Panc1 (cell line): ENCODE results near the gene ASCL1. TPM values are rescaled to one million over a fixed set of nuclear protein-coding genes. Genes with fewer than 3 reads are reported as not detected.

Experiments used
- ATAC-seq: fragments of 200-7000 bp; cut with Tn5 transposase; 2 replicates; pipeline ENCODE4 v1.9.1; 2020; ENCODE audit warnings: mild to moderate bottlenecking, moderate library complexity
- BruUV-seq: library from RNA; stranded (reverse); fragments of 400-500 nt; replicated peaks from 2 replicates; lab custom pipeline; 2021; lab: Mats Ljungman, UMichigan
- CTCF ChIA-PET: fragments of 300-600 bp; sonication (Branson Sonifier 250); formaldehyde crosslinking; loops from one replicate; lab custom pipeline; 2022; ENCODE audit warnings: antibody characterized with exemption; lab: Charles Lee
- POLR2A ChIA-PET: fragments of 300-600 bp; sonication (Branson Sonifier 250); formaldehyde crosslinking; loops from one replicate; lab custom pipeline; 2022; ENCODE audit warnings: antibody characterized with exemption; lab: Charles Lee
- DNase-seq: peaks from one replicate; pipeline ENCODE4 v3.0.0-alpha.2; 2010; ENCODE audit warnings: low read depth, low spot score
- H3K27ac ChIP-seq: 2 replicates; pipeline ENCODE4 v1.5.1; 2011; ENCODE audit warnings: mild to moderate bottlenecking, low read length, inconsistent platforms
- H3K27me3 ChIP-seq: fragments of 200-500 bp; sonication (Bioruptor generic); 2 replicates; pipeline ENCODE4 v1.6.0; 2014; ENCODE audit warnings: low read length, inconsistent platforms; ENCODE audit not compliant: control insufficient read depth, insufficient read depth
- H3K36me3 ChIP-seq: fragments of 200-500 bp; sonication (Bioruptor generic); 2 replicates; pipeline ENCODE4 v1.5.1; 2014; ENCODE audit warnings: inconsistent platforms, mild to moderate bottlenecking, low read length, moderate library complexity; ENCODE audit not compliant: control insufficient read depth, insufficient read depth
- H3K4me1 ChIP-seq: 2 replicates; pipeline ENCODE4 v1.5.1; 2011; ENCODE audit warnings: inconsistent platforms, mild to moderate bottlenecking, low read length, moderate library complexity; ENCODE audit not compliant: control insufficient read depth, insufficient read depth
- H3K4me3 ChIP-seq, 2 experiments: 2 replicates each; pipeline ENCODE4 v1.5.1; 2011 to 2012; ENCODE audit warnings: low read depth in 2 of 2, low read length in 2 of 2, mild to moderate bottlenecking in 2 of 2, inconsistent platforms in 1 of 2, moderate library complexity in 1 of 2
- H3K9me3 ChIP-seq: fragments of 200-500 bp; sonication (Bioruptor generic); 2 replicates; pipeline ENCODE4 v1.5.1; 2014; ENCODE audit warnings: low read depth, mild to moderate bottlenecking, inconsistent platforms, low read length, moderate library complexity; ENCODE audit not compliant: control insufficient read depth, insufficient read depth
- POLR2AphosphoS5 ChIP-seq: IDR thresholded peaks from 2 replicates; pipeline ENCODE4 v1.6.1; 2012; ENCODE audit warnings: mild to moderate bottlenecking, low read depth, low read length, moderate library complexity
- REST ChIP-seq, 2 experiments: IDR thresholded peaks; 2 replicates each; pipeline ENCODE4 v1.6.1; 2011 to 2012; ENCODE audit warnings: low read depth in 2 of 2, control low read depth in 1 of 2, low read length in 1 of 2, mild to moderate bottlenecking in 1 of 2, moderate library complexity in 1 of 2; ENCODE audit not compliant: insufficient read depth in 1 of 2
- SIN3A ChIP-seq: IDR thresholded peaks from 2 replicates; pipeline ENCODE4 v1.6.1; 2012; ENCODE audit warnings: low read depth, mild to moderate bottlenecking, low read length, moderate library complexity, borderline replicate concordance; ENCODE audit not compliant: insufficient read depth
- TCF7L2 ChIP-seq: IDR thresholded peaks from 2 replicates; pipeline ENCODE4 v1.6.1; 2011; ENCODE audit warnings: mild to moderate bottlenecking, low read depth, low read length, inconsistent platforms
- in situ Hi-C: cut with HindIII; loops from 2 replicates; pipeline ENCODE4 v1.10.0; 2016; ENCODE audit warnings: low sequenced_read_pairs, low pct_unique_long_range_greater_than_20kb
- intact Hi-C: fragments of 100-400 bp; cut with micrococcal nuclease; formaldehyde crosslinking; loops from one replicate; pipeline ENCODE4 v1.10.0; 2022; ENCODE audit not compliant: unreplicated experiment
- total RNA-seq: library from RNA; stranded (reverse); gene quantifications from one replicate; pipeline ENCODE4 v1.2.1, GENCODE V29; 2021; ENCODE audit not compliant: unreplicated experiment
- TF ChIP-seq, protein P1 (sequence below): fragments of 450-650 bp; IDR thresholded peaks from 2 replicates; pipeline ENCODE4 v1.5.1; 2017; ENCODE audit warnings: mild to moderate bottlenecking

Gene ASCL1
- total RNA-seq, 1 experiment from 2014 or later: not detected

DNA sequence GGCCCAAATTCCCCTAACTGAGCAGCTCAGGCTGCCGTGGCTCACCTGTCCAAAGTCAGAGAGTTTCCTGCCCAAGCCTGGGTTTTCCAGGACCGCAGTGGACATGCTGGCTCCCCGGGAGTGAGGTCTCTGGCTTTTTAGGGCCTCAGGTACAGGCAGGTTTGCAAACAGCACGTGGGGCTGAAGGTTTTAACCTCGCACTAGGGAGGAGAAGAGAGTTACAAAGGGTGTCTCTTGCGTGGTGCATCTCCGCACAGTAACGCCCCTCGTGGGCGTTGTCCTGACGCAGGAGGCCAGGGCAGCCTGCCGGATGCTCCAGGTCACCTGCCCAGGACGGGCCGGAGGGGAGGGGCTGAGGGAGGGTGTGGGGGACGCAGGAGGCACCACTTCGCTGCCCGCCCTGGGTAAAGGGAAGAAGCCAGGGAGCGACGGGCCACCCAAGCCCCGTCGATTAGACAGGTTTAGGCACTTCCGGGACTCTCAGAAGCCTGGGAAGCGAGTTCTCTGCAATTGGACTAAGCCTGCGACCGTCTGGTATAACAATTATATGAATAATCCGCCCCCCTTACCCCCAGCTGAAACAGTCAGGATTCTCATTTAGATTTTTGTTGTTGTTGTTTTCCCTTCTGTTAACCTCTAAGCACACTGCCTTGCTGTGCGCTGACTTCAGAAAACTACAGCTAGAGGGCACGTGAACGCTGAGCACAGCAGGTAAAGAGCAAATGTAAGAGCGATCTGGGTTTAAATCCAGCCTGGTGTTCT is 40.3 kb upstream of the ASCL1 start, which contains the start of gene PAH:
Gene PAH (minus strand): TSS at position 219 of the 762 bp plus-strand sequence. CDS start 114 bp downstream, at position 105.
- CTCF ChIA-PET: no interaction called here
- no TSS peak for BruUV-seq
- H3K4me3 ChIP-seq: peak within 1 kb of the TSS; percentile 10 to 41; a peak in 3 of 4 replicates
- in situ Hi-C loops (no loop called here), intact Hi-C loops (no loop called here)
- no peak within 1 kb of the TSS for H3K27ac ChIP-seq
- no peak for DNase-seq
- H3K27me3 ChIP-seq: no peaks in the 10 kb centered on the region
- TF ChIP-seq, protein P1, sequence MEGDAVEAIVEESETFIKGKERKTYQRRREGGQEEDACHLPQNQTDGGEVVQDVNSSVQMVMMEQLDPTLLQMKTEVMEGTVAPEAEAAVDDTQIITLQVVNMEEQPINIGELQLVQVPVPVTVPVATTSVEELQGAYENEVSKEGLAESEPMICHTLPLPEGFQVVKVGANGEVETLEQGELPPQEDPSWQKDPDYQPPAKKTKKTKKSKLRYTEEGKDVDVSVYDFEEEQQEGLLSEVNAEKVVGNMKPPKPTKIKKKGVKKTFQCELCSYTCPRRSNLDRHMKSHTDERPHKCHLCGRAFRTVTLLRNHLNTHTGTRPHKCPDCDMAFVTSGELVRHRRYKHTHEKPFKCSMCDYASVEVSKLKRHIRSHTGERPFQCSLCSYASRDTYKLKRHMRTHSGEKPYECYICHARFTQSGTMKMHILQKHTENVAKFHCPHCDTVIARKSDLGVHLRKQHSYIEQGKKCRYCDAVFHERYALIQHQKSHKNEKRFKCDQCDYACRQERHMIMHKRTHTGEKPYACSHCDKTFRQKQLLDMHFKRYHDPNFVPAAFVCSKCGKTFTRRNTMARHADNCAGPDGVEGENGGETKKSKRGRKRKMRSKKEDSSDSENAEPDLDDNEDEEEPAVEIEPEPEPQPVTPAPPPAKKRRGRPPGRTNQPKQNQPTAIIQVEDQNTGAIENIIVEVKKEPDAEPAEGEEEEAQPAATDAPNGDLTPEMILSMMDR: peak; percentile 13; the same call in 1 of the 2 replicates
- no peak for TF ChIP-seq REST (IDR thresholded peaks at IDR 0.05; ENCODE audit: insufficient read depth in 1 of 2, low read depth in 2 of 2, low read length in 1 of 2)
- ATAC-seq: no peak; the same call in 1 of the 2 replicates
- POLR2A ChIA-PET: no interaction called here
- H3K36me3 ChIP-seq: no peaks in the 10 kb centered on the region
- H3K9me3 ChIP-seq: no peaks in the 10 kb centered on the region
- no peaks in the 10 kb centered on the region for H3K4me1 ChIP-seq

DNA sequence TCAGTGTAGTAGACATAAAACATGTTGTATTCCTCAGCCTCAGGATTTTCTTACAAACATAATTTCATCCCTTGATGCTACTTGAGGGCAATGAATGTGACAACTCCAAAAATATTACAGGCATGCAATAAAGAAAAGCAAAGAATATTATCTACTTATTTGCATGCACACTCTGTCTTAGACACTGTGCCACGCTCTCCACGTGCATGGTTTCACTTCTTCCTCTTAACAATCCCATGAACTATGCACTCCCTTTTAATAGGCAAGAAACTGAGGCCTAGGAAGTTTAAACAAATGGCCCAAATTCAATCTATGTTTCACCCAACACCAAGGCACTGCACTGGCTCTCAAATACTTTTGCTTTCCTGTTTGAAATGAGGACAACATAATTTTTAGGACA is 38.6 kb upstream of the ASCL1 start:
- in situ Hi-C loops (no loop called here), intact Hi-C loops (no loop called here)
- H3K9me3 ChIP-seq: no peaks in the 10 kb centered on the region
- ChIA-PET CTCF (interaction anchor here (0.6 kb wide), 1 partner anchor 630 kb away, joined by 3 read pairs; no protein-coding TSS in a partner anchor), POLR2A (no interaction called here)
- no peaks in the 10 kb centered on the region for H3K4me1 ChIP-seq
- TF ChIP-seq SIN3A (no peak), TCF7L2 (no peak), POLR2AphosphoS5 (no peak), REST (IDR thresholded peaks at IDR 0.05; ENCODE audit: insufficient read depth in 1 of 2, low read depth in 2 of 2, low read length in 1 of 2) (no peak)
- TF ChIP-seq, protein P1: no peak
- ATAC-seq (no peak), DNase-seq (no peak)
- no peak overlapping the region for H3K4me3 ChIP-seq
- no peak overlapping the region for H3K27ac ChIP-seq
- H3K36me3 ChIP-seq: no peaks in the 10 kb centered on the region
- no TSS peak for BruUV-seq
- H3K27me3 ChIP-seq: no peaks in the 10 kb centered on the region
